Measurements from ENCODE around the gene ARHGAP42.

DNA sequence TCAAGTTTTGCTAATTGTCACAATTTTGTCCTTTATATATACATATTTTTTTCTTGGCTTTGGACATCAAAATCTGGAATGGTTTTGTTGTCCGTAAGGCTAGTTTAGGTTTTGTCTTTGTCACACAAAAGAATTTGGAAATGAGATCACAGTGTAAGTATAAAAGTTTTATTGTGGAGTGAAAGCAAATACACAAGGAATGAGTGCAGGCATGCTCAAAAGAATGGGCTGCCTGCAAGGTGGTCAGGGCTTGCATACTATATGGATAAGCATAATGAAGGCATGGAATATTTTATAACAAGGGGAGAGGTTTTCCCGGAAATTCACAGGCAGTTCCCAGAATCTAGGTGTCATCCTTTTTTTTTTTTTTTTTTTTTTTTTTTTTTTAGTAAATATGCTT, 150.2 kb downstream of the ARHGAP42 start:
- TF ChIP-seq CTCF (IDR thresholded peaks at IDR 0.05), result no peak
- TF ChIP-seq POLR2A (IDR thresholded peaks at IDR 0.05; ENCODE audit: low read depth), result no peak
